ENCODE results near the gene PP2D1.
"Not testable (repeated sequence)": the region's sequence is repeated elsewhere in the genome, so short reads cannot be mapped to it uniquely, and the experiment has no call there.

The PP2D1 gene

GRCh38 chr3:20027136-20027535 lies 15.1 kb upstream of the PP2D1 start:
- H3K4me3 ChIP-seq (ENCODE audit: low read depth, low read length), result no peak overlapping the region
- no peak for DNase-seq (ENCODE audit: low read depth)
- TF ChIP-seq, protein P1, sequence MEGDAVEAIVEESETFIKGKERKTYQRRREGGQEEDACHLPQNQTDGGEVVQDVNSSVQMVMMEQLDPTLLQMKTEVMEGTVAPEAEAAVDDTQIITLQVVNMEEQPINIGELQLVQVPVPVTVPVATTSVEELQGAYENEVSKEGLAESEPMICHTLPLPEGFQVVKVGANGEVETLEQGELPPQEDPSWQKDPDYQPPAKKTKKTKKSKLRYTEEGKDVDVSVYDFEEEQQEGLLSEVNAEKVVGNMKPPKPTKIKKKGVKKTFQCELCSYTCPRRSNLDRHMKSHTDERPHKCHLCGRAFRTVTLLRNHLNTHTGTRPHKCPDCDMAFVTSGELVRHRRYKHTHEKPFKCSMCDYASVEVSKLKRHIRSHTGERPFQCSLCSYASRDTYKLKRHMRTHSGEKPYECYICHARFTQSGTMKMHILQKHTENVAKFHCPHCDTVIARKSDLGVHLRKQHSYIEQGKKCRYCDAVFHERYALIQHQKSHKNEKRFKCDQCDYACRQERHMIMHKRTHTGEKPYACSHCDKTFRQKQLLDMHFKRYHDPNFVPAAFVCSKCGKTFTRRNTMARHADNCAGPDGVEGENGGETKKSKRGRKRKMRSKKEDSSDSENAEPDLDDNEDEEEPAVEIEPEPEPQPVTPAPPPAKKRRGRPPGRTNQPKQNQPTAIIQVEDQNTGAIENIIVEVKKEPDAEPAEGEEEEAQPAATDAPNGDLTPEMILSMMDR (conservative IDR thresholded peaks at IDR 0.05; ENCODE audit: low read depth, low read length), result no peak

DNA sequence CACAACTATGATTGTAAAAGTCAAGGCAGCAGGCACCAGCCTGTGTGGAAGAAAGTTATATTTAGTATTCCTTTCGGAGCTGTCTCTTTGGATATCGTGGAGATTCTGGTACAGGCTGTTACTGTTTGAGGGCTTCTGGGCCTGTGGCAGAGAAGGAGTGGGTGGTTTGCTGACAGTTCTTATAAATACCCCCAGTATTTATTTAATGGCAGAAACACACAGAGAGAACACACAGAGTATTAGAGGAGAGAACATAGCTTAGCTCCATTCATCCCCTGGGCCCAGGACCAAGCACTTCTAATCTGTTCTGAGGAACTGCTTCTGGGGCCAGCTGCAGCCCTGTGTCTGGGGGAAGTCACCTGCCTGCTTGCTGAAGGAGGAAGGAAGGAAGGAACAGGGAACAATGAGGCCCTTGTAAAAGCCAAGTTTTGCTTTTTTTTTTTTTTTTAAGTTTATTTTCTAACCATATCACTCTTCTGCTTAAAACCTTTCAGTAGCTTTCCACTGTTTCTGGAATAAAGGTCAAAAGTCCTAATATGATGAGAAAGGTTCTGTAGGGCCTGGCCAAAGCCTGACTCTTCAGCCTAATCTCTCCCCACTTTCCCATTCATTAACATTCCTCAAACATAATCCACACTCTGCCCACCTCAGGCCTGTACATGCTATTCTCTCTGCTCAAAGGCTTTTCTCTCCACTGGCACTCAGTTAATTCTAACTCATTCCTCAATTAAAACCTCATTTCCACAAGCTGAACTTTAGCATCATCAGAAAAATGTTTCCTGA lies 11.8 kb upstream of the PP2D1 start:
- no peak for DNase-seq (ENCODE audit: low read depth)
- H3K4me3 ChIP-seq (ENCODE audit: low read depth, low read length), result no peak overlapping the region
- TF ChIP-seq, protein P1 (conservative IDR thresholded peaks at IDR 0.05; ENCODE audit: low read depth, low read length), result no peak

DNA sequence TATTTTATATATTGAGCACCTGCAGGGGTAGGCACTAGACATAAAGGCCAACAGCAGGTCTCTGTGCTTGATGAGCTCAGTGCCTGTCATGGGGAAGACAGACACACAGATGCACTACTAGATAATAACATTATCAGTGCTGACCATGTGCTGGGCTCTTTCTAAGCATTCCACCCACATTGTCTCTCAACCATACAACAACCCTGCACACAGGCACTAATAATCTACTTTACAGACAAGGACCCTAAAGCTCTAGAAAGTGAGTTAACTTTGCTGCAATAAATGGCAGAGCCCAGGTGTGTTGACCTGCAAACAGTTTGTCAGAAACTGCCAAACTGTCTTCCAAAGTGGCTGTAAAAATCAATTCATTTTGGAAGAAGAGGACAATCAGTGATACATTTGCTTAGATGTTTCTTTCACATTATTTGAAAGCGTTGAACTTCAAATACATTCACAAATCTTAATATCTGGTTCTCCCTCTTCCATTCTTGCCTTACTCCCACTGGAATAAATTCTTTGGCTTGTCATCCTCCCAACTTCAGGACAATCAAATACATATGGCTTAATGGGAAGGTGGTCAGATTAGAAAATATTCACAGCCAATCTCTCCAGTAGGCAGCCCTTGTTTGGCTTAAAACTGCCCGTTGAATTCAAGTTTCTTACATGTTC lies 11.0 kb upstream of the PP2D1 start:
- TF ChIP-seq, protein P1 (conservative IDR thresholded peaks at IDR 0.05; ENCODE audit: low read depth, low read length), result no peak
- no peak overlapping the region for H3K4me3 ChIP-seq (ENCODE audit: low read depth, low read length)
- no peak for DNase-seq (ENCODE audit: low read depth)

- DNase-seq (ENCODE audit: low read depth); H3K4me3 ChIP-seq (ENCODE audit: low read depth, low read length): not testable (repeated sequence)
Observed at GRCh38 chr3:20016076-20016475, 4.0 kb upstream of the PP2D1 start.

DNA sequence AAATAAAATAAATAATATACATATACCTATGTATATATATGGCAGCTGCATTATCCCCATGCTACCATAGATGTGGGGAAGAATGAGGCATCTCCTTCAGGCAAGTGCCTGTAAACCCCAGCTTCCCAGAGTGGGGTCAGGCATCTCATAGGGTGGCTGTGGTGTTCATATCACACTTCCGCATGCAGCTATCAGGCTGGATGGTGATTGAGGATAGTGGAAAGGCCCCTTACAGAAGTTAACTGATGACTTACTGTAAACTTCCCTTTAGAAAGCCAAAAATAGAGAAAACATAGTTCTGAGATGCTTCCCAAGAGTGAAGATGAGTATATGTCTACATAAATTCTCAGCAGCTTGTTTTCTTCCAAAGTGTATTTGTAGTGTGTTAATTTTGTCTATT lies 3.5 kb upstream of the PP2D1 start:
- TF ChIP-seq, protein P1 (conservative IDR thresholded peaks at IDR 0.05; ENCODE audit: low read depth, low read length), result no peak
- no peak for DNase-seq (ENCODE audit: low read depth)
- H3K4me3 ChIP-seq (ENCODE audit: low read depth, low read length), result no peak overlapping the region

GRCh38 chr3:20013396-20013795 lies 1.3 kb upstream of the PP2D1 start:
- no peak for DNase-seq (ENCODE audit: low read depth)
- TF ChIP-seq, protein P1 (conservative IDR thresholded peaks at IDR 0.05; ENCODE audit: low read depth, low read length), result no peak
- H3K4me3 ChIP-seq (ENCODE audit: low read depth, low read length), result no peak overlapping the region

DNA sequence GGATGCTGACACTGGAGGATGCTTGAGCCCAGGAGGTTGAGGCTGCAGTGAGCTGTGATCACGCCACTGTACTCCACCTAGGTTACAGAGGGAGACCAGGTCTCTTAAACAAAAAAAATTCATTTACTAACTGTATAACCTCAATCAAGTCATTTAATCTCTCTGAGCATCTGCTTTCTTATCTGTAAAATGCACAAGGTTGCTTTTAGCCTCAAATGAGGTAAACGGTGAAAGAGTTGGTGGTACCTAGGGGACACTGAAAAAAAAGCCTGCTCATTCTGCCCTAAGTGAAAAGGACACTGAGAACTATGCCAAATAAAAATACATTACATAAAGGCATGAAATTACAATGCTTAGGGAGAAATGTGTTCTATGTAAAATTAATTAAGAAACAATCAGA lies 3.4 kb downstream of the PP2D1 start:
- no peak for DNase-seq (ENCODE audit: low read depth)
- H3K4me3 ChIP-seq (ENCODE audit: low read depth, low read length), result no peak overlapping the region
- TF ChIP-seq, protein P1 (conservative IDR thresholded peaks at IDR 0.05; ENCODE audit: low read depth, low read length), result no peak

Measured in choroid plexus epithelial cell (primary cell).